Keratinocyte (primary cell): Measurements from ENCODE around the gene BHMT2. TPM values are rescaled to one million over a fixed set of nuclear protein-coding genes. Genes with fewer than 3 reads are reported as not detected.

Experiments
- DNase-seq: peaks from one replicate; pipeline ENCODE4 v3.0.0-alpha.2; 2011; ENCODE audit warnings: low read depth, missing footprints, low spot score
- FAIRE-seq: peaks from 2 replicates; lab custom pipeline; 2011; peaks lifted over from hg19 to GRCh38; lab: Jason Lieb, UNC
- H2AFZ ChIP-seq: 2 replicates; pipeline ENCODE4 v1.6.0; 2012; ENCODE audit warnings: low read length, control low read depth, inconsistent platforms; ENCODE audit not compliant: control insufficient read depth
- H3K27ac ChIP-seq: 2 replicates; pipeline ENCODE4 v1.5.1; 2011; ENCODE audit warnings: low read length; ENCODE audit not compliant: control insufficient read depth, insufficient read depth
- H3K27me3 ChIP-seq: 3 replicates; pipeline ENCODE4 v1.6.0; 2011; ENCODE audit warnings: low read length; ENCODE audit not compliant: control insufficient read depth, insufficient read depth; ENCODE audit errors: extremely low read depth
- H3K36me3 ChIP-seq, 2 experiments: 2 replicates in 1 of 2; 3 replicates in 1 of 2; pipeline ENCODE4 v1.5.1; 2011; ENCODE audit warnings: low read length in 2 of 2, mild to moderate bottlenecking in 1 of 2; ENCODE audit not compliant: control insufficient read depth in 2 of 2, insufficient read depth in 2 of 2; ENCODE audit errors: extremely low read depth in 1 of 2
- H3K4me1 ChIP-seq: 3 replicates; pipeline ENCODE4 v1.5.1; 2011; ENCODE audit warnings: low read length; ENCODE audit not compliant: control insufficient read depth, insufficient read depth; ENCODE audit errors: extremely low read depth
- H3K4me2 ChIP-seq: 3 replicates; pipeline ENCODE4 v1.6.0; 2011; ENCODE audit warnings: low read depth, low read length; ENCODE audit not compliant: control insufficient read depth, insufficient read depth; ENCODE audit errors: extremely low read depth
- H3K4me3 ChIP-seq, 3 experiments: fragments of 200-600 bp in 1 of 3; sonication (generic) in 1 of 3; 2 replicates in 2 of 3; 3 replicates in 1 of 3; pipeline ENCODE4 v1.5.1; 2011 to 2016; ENCODE audit warnings: low read length in 3 of 3, mild to moderate bottlenecking in 3 of 3, control low read depth in 2 of 3, inconsistent platforms in 1 of 3, low read depth in 1 of 3, mixed read lengths in 1 of 3, mixed run types in 1 of 3, moderate library complexity in 1 of 3; ENCODE audit not compliant: control insufficient read depth in 2 of 3, insufficient read depth in 2 of 3; ENCODE audit errors: extremely low read depth in 1 of 3
- H3K79me2 ChIP-seq: 2 replicates; pipeline ENCODE4 v1.6.0; 2012; ENCODE audit warnings: low read length; ENCODE audit not compliant: control insufficient read depth, insufficient read depth
- H3K9ac ChIP-seq: 3 replicates; pipeline ENCODE4 v1.6.0; 2011; ENCODE audit warnings: low read length; ENCODE audit not compliant: control insufficient read depth, insufficient read depth; ENCODE audit errors: extremely low read depth
- H3K9me1 ChIP-seq: 3 replicates; pipeline ENCODE4 v1.6.0; 2011; ENCODE audit warnings: low read length; ENCODE audit not compliant: control insufficient read depth, insufficient read depth; ENCODE audit errors: extremely low read depth
- H3K9me3 ChIP-seq: 2 replicates; pipeline ENCODE4 v1.5.1; 2012; ENCODE audit warnings: low read depth, low read length; ENCODE audit not compliant: control insufficient read depth
- H4K20me1 ChIP-seq: 3 replicates; pipeline ENCODE4 v1.6.0; 2011; ENCODE audit warnings: low read length; ENCODE audit not compliant: control insufficient read depth, insufficient read depth; ENCODE audit errors: extremely low read depth
- EZH2 ChIP-seq: IDR thresholded peaks from one replicate; pipeline ENCODE4 v1.6.1; 2012; ENCODE audit warnings: inconsistent platforms, mild to moderate bottlenecking, low read length, moderate library complexity
- dilution Hi-C: fragments of 300-500 bp; cut with MboI; formaldehyde crosslinking; loops from one replicate; pipeline ENCODE4 v1.7.0; 2020; ENCODE audit warnings: low sequenced_read_pairs; ENCODE audit not compliant: extremely low pct_ligation_motif_present
- polyA plus RNA-seq, 5 experiments: library from polyadenylated mRNA; depleted of rRNA in 3 of 5; stranded (reverse) in 3 of 5; stranded (forward) in 1 of 5; unstranded in 1 of 5; fragments of >200 nt; gene quantifications; 1 replicate in 1 of 5; 2 replicates in 3 of 5; 3 replicates in 1 of 5; pipeline versions ENCODE4 v1.2.1 to v1.2.3, GENCODE V29; 2011 to 2012; ENCODE audit warnings: missing spikeins in 2 of 5, low read depth in 1 of 5, low replicate concordance in 1 of 5
- TF ChIP-seq, protein P1 (sequence below), 3 experiments: IDR thresholded peaks in 1 of 3; conservative IDR thresholded peaks in 1 of 3; optimal IDR thresholded peaks in 1 of 3; 2 replicates in 2 of 3; 3 replicates in 1 of 3; pipeline versions ENCODE3 to v1.5.1; 2011; ENCODE audit warnings: low read length in 3 of 3, mild to moderate bottlenecking in 3 of 3, moderate library complexity in 2 of 3, control low read depth in 1 of 3, inconsistent platforms in 1 of 3; ENCODE audit not compliant: insufficient read depth in 2 of 3; ENCODE audit errors: extremely low read depth in 1 of 3

The BHMT2 gene
- polyA plus RNA-seq, 1 donor (not counting 4 experiments of a cell fraction or from before 2014, with no cell fraction given) = not detected

DNA sequence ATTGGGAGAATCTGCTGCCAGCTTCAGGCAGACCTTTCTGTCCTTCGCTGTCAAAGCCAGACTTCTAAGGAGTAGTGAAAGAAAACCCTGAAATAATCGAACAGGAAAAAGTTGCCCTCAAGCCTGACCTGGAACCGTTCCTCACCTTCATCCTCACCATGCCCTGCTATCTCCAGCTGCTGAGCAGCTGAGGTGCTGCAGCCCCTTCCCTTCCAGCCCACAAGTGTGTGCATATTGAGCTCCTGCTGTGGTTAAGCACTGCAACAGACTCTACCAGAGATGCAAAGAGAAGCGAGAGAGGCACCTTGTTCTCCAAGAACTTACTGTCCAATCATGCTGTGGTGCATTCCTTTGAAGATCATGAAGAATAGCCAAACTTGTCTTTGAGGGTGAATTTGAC, 18.9 kb downstream of the BHMT2 start:
- no peaks in the 10 kb centered on the region for H3K9me3 ChIP-seq
- dilution Hi-C loops = no loop called here
- no peak overlapping the region for H3K4me2 ChIP-seq
- H3K36me3 ChIP-seq = no peaks in the 10 kb centered on the region
- no peak overlapping the region for H3K9ac ChIP-seq
- H3K27me3 ChIP-seq = no peaks in the 10 kb centered on the region
- no peak overlapping the region for H3K27ac ChIP-seq
- no peaks in the 10 kb centered on the region for H3K79me2 ChIP-seq
- H4K20me1 ChIP-seq = no peaks in the 10 kb centered on the region
- no peaks in the 10 kb centered on the region for H3K9me1 ChIP-seq
- DNase-seq (no peak), FAIRE-seq (no peak)
- no peak overlapping the region for H2AFZ ChIP-seq
- no peak overlapping the region for H3K4me3 ChIP-seq
- no peaks in the 10 kb centered on the region for H3K4me1 ChIP-seq
- TF ChIP-seq EZH2 = no peak
- TF ChIP-seq, protein P1, sequence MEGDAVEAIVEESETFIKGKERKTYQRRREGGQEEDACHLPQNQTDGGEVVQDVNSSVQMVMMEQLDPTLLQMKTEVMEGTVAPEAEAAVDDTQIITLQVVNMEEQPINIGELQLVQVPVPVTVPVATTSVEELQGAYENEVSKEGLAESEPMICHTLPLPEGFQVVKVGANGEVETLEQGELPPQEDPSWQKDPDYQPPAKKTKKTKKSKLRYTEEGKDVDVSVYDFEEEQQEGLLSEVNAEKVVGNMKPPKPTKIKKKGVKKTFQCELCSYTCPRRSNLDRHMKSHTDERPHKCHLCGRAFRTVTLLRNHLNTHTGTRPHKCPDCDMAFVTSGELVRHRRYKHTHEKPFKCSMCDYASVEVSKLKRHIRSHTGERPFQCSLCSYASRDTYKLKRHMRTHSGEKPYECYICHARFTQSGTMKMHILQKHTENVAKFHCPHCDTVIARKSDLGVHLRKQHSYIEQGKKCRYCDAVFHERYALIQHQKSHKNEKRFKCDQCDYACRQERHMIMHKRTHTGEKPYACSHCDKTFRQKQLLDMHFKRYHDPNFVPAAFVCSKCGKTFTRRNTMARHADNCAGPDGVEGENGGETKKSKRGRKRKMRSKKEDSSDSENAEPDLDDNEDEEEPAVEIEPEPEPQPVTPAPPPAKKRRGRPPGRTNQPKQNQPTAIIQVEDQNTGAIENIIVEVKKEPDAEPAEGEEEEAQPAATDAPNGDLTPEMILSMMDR (optimal IDR thresholded peaks at IDR 0.05 in 1 of 3, IDR thresholded peaks at IDR 0.05 in 1 of 3, conservative IDR thresholded peaks at IDR 0.05 in 1 of 3; ENCODE audit: extremely low read depth in 1 of 3, insufficient read depth in 2 of 3, low read length in 3 of 3) = no peak

DNA sequence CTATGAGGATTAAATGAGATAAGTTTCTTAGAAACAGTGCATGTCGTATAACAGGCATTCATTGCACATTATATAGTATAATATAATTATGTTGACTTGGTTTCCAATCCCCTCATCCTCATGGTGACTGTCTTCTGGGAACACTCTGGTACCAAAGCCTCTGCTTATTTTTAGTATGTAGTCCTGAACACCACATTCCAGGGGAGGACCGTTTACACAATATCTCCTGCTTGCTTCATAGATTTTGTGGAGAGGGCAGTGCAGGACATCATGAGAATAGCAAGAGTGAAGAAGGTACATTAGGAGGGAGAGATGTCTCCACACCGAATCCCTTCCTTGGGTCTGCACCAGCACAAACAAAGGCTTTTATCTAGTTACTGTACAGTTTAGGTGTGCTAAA, 21.5 kb downstream of the BHMT2 start:
- TF ChIP-seq EZH2 = no peak
- TF ChIP-seq, protein P1 (optimal IDR thresholded peaks at IDR 0.05 in 1 of 3, IDR thresholded peaks at IDR 0.05 in 1 of 3, conservative IDR thresholded peaks at IDR 0.05 in 1 of 3; ENCODE audit: extremely low read depth in 1 of 3, insufficient read depth in 2 of 3, low read length in 3 of 3) = no peak
- dilution Hi-C loops = no loop called here
- no peak for FAIRE-seq

More for the DNA sequence above, 21.5 kb downstream of the BHMT2 start:
- Histone ChIP-seq H3K79me2 (no peaks in the 10 kb centered on the region), H3K27ac (no peak overlapping the region), H3K36me3 (no peaks in the 10 kb centered on the region), H3K9me1 (no peaks in the 10 kb centered on the region), H3K4me1 (no peaks in the 10 kb centered on the region), H3K9ac (no peak overlapping the region), H2AFZ (no peak overlapping the region), H4K20me1 (no peaks in the 10 kb centered on the region), H3K4me3 (no peak overlapping the region), H3K27me3 (no peaks in the 10 kb centered on the region), H3K4me2 (no peak overlapping the region), H3K9me3 (no peaks in the 10 kb centered on the region)
- no peak for DNase-seq
